Fibroblast of lung (primary cell): ENCODE data around the gene OOSP4B. TPM values are rescaled to one million over a fixed set of nuclear protein-coding genes. Genes with fewer than 3 reads are reported as not detected.

Source experiments
- DNase-seq, 2 donors: peaks; one replicate each; pipeline versions ENCODE4 v3.0.0 to v3.0.0-alpha.2; 2010; ENCODE audit warnings: low read depth in 2 of 2
- H2AFZ ChIP-seq: 2 replicates; pipeline ENCODE4 v1.5.1; 2012; ENCODE audit warnings: low read length, control low read depth, inconsistent platforms
- H3K27ac ChIP-seq: 2 replicates; pipeline ENCODE4 v1.5.1; 2011; ENCODE audit warnings: low read length, control low read depth; ENCODE audit not compliant: insufficient read depth
- H3K27me3 ChIP-seq: 2 replicates; pipeline ENCODE4 v1.5.1; 2011; ENCODE audit warnings: mild to moderate bottlenecking, low read length; ENCODE audit not compliant: control insufficient read depth, insufficient read depth
- H3K36me3 ChIP-seq: 2 replicates; pipeline ENCODE4 v1.5.1; 2011; ENCODE audit warnings: low read length; ENCODE audit not compliant: control insufficient read depth, insufficient read depth
- H3K4me1 ChIP-seq: 2 replicates; pipeline ENCODE4 v1.5.1; 2011; ENCODE audit warnings: low read length; ENCODE audit not compliant: control insufficient read depth, insufficient read depth; ENCODE audit errors: extremely low read depth
- H3K4me2 ChIP-seq: 2 replicates; pipeline ENCODE4 v1.5.1; 2011; ENCODE audit warnings: low read length, control low read depth; ENCODE audit not compliant: insufficient read depth; ENCODE audit errors: extremely low read depth
- H3K4me3 ChIP-seq, 4 experiments: fragments of 200-600 bp in 1 of 4; sonication (generic) in 1 of 4; replicated peaks in 1 of 4; 2 replicates each; pipeline ENCODE4 v1.5.1; 2011 to 2016; ENCODE audit warnings: low read length in 4 of 4, low read depth in 3 of 4, mild to moderate bottlenecking in 3 of 4, control low read depth in 2 of 4, inconsistent platforms in 1 of 4, mixed read lengths in 1 of 4; ENCODE audit not compliant: insufficient read depth in 1 of 4; ENCODE audit errors: control extremely low read depth in 1 of 4
- H3K79me2 ChIP-seq: 2 replicates; pipeline ENCODE4 v1.5.1; 2012; ENCODE audit warnings: mild to moderate bottlenecking, low read length, inconsistent platforms; ENCODE audit not compliant: control insufficient read depth, insufficient read depth
- H3K9ac ChIP-seq: 2 replicates; pipeline ENCODE4 v1.5.1; 2011; ENCODE audit warnings: mild to moderate bottlenecking, low read length, control low read depth; ENCODE audit not compliant: insufficient read depth
- H3K9me3 ChIP-seq: 2 replicates; pipeline ENCODE4 v1.5.1; 2012; ENCODE audit warnings: low read depth, low read length; ENCODE audit not compliant: control insufficient read depth, insufficient read depth
- H4K20me1 ChIP-seq: 2 replicates; pipeline ENCODE4 v1.5.1; 2011; ENCODE audit warnings: low read length; ENCODE audit not compliant: control insufficient read depth, insufficient read depth; ENCODE audit errors: extremely low read depth
- CTCF ChIP-seq, 2 donors: IDR thresholded peaks in 1 of 2; conservative IDR thresholded peaks in 1 of 2; 1 replicate in 1 of 2; 2 replicates in 1 of 2; pipeline ENCODE4 v1.5.1; 2011 to 2012; ENCODE audit warnings: low read length in 2 of 2, control low read depth in 1 of 2, inconsistent platforms in 1 of 2, low read depth in 1 of 2, mild to moderate bottlenecking in 1 of 2
- EZH2 ChIP-seq: IDR thresholded peaks from 2 replicates; pipeline ENCODE4 v1.5.1; 2012; ENCODE audit warnings: low read length, control low read depth, mild to moderate bottlenecking; ENCODE audit errors: missing control alignments
- polyA plus RNA-seq, 2 donors: library from polyadenylated mRNA; depleted of rRNA in 1 of 2; stranded (reverse) in 1 of 2; unstranded in 1 of 2; fragments of >200 nt; gene quantifications; 2 replicates each; pipeline ENCODE4 v1.2.1, GENCODE V29; 2011 to 2012; ENCODE audit warnings: missing spikeins in 1 of 2
- total RNA-seq: library from RNA; depleted of rRNA; stranded (reverse); fragments of >200 nt; gene quantifications from 2 replicates; pipeline ENCODE4 v1.2.1, GENCODE V29; 2014

The OOSP4B gene
- total and polyA plus RNA-seq, 2 donors (not counting 1 experiment from before 2014, with no cell fraction given), result not detected

DNA sequence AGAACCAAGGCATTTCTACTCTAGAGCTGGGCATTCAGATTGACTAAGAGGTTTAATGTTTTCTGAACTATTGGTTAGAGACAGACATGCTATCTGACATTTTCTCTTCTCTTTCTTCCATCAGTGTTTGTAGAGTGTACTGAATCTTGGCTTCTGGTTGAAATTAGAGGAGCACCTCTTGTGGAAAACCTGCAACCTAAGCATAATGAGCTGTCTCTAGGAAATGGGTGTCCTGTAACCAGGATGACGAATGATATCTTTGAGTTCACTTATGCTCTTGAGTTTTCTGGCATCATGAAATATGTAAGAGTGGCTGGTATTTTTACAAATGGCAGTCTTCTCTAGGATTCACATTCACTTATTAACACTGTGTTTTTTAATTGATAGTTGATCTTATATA is 33.8 kb upstream of the OOSP4B start:
- Histone ChIP-seq H3K36me3 (no peaks in the 10 kb centered on the region), H3K27ac (no peak overlapping the region), H3K79me2 (no peaks in the 10 kb centered on the region), H3K4me1 (no peaks in the 10 kb centered on the region), H3K9ac (no peak overlapping the region), H4K20me1 (no peaks in the 10 kb centered on the region), H3K4me3 (no peak overlapping the region), H3K9me3 (no peaks in the 10 kb centered on the region), H3K27me3 (no peaks in the 10 kb centered on the region), H2AFZ (no peak overlapping the region), H3K4me2 (no peak overlapping the region)
- TF ChIP-seq CTCF (conservative IDR thresholded peaks at IDR 0.05 in 1 of 2, IDR thresholded peaks at IDR 0.05 in 1 of 2; ENCODE audit: low read depth in 1 of 2, low read length in 2 of 2) (no peak), EZH2 (no peak)
- no peak for DNase-seq

- Histone ChIP-seq H3K36me3 (no peaks in the 10 kb centered on the region), H4K20me1 (no peaks in the 10 kb centered on the region), H3K27me3 (no peaks in the 10 kb centered on the region), H2AFZ (no peak overlapping the region), H3K9ac (no peak overlapping the region), H3K4me1 (no peaks in the 10 kb centered on the region), H3K4me2 (no peak overlapping the region), H3K4me3 (no peak overlapping the region), H3K9me3 (no peaks in the 10 kb centered on the region), H3K27ac (no peak overlapping the region), H3K79me2 (no peaks in the 10 kb centered on the region)
- TF ChIP-seq EZH2, result no peak
- TF ChIP-seq CTCF (conservative IDR thresholded peaks at IDR 0.05 in 1 of 2, IDR thresholded peaks at IDR 0.05 in 1 of 2; ENCODE audit: low read depth in 1 of 2, low read length in 2 of 2), result no peak
- no peak for DNase-seq
These were observed 32.6 kb upstream of the OOSP4B start for GRCh38 chr11:59984368-59984767.

GRCh38 chr11:59990421-59990820 is 26.6 kb upstream of the OOSP4B start:
- Histone ChIP-seq H3K36me3 (no peaks in the 10 kb centered on the region), H3K4me2 (no peak overlapping the region), H3K9me3 (no peaks in the 10 kb centered on the region), H3K79me2 (no peaks in the 10 kb centered on the region), H2AFZ (no peak overlapping the region), H3K27ac (no peak overlapping the region), H3K4me1 (no peaks in the 10 kb centered on the region), H4K20me1 (no peaks in the 10 kb centered on the region), H3K4me3 (no peak overlapping the region), H3K9ac (no peak overlapping the region), H3K27me3 (no peaks in the 10 kb centered on the region)
- TF ChIP-seq CTCF (conservative IDR thresholded peaks at IDR 0.05 in 1 of 2, IDR thresholded peaks at IDR 0.05 in 1 of 2; ENCODE audit: low read depth in 1 of 2, low read length in 2 of 2) (no peak), EZH2 (no peak)
- no peak for DNase-seq
